Effector CD8-positive, alpha-beta T cell (primary cell): Measurements from ENCODE around the gene GRID1.

ENCODE experiments used
- DNase-seq: peaks from one replicate; lab custom pipeline; 2025; lab: John Stamatoyannopoulos, UW

The GRID1 gene

GRCh38 chr10:86062647-86063145 is 303.9 kb downstream of the GRID1 start:
- DNase-seq = no peak

GRCh38 chr10:86062198-86062550 is 304.4 kb downstream of the GRID1 start:
- no peak for DNase-seq

DNA sequence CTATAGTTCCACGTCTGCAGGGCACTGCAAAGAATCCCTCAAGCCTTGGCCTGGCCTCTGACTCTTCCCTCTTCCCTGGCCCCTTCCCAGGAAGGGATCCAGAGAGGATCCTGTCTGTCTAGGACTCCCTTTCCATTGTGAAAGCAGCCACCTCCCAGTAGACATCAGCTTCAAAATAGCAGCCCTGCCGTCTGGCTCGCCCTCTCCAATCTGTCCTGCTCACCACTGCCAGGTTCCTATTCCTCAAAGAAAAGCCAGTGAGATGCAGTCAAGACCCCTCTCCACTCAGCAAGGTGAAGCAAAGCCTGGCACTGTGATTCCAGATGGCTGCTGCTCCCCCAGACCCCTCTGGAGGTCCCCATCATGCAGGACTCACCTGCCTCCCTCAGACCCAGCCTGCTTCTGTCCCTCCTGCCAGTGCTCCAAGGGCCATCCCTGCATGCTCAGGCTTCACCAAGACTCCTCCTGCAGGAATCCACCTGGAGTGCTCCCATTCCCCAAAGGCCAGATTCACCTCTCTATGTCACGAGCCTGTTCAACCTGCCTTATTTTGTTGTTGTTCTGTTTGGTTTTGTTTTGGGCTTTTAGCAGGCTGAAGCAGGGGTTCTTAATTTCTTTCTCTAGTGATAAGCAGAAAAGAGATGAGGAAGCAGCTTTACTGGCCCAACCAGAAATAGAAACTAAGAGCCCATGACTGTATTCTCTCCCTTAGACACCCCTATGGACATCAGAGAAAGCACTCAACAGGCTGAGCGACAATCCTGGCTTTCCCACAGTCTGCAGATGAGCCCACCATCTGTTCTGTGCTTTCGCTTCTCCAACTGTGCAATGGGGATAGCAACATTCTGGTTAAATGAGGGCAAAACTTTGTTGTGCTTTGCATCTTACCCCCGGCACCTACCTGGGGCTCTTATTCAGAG is 305.1 kb downstream of the GRID1 start:
- DNase-seq = no peak

GRCh38 chr10:86060386-86061277 is 306.0 kb downstream of the GRID1 start:
- DNase-seq = no peak

DNA sequence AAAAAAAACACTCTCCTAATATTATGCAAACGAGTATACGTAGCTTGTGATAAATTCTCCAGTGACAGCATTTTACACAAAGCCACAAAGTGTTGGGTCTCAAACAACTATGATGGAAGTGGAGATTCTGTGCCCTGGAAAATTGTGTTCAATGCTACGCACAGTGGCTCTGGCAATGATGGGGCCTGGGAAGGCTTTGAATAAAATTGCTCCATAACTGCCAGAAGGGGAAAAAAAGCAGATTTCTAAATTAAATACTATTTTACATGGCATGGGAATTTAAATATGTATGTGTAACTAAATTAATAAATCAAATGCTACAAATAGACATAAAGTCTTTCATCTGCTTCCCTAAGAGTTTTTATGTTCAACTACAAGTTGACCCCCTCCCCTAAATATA is 306.7 kb downstream of the GRID1 start:
- DNase-seq = no peak

DNA sequence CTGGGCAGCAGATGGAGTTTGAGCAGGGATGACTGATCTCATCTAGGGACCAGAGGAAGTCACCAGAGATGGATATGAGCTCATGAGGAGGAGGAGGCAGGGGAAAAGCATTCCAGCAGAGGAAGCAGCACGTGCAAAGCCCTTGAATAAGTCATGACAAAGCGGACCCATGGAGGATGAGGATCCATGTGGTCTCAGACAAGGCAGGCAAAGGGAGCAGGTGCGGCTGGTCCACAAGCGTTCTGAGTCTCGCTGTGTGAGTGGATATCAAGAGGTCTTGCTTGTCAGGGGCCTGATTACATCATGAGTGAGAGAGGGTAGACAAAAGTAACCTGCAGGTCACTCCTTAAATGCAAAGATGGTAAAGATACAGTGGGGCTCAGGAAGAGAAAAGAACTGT is 307.6 kb downstream of the GRID1 start:
- no peak for DNase-seq

GRCh38 chr10:86057708-86058107 is 308.9 kb downstream of the GRID1 start:
- DNase-seq = no peak

- no peak for DNase-seq
Measured at GRCh38 chr10:86056672-86057071, 309.9 kb downstream of the GRID1 start.

GRCh38 chr10:86055928-86056327 is 310.7 kb downstream of the GRID1 start:
- DNase-seq = no peak

- DNase-seq = no peak
Measured at GRCh38 chr10:86053675-86054074, 312.9 kb downstream of the GRID1 start.

GRCh38 chr10:86051586-86051985 is 315.0 kb downstream of the GRID1 start:
- no peak for DNase-seq

DNA sequence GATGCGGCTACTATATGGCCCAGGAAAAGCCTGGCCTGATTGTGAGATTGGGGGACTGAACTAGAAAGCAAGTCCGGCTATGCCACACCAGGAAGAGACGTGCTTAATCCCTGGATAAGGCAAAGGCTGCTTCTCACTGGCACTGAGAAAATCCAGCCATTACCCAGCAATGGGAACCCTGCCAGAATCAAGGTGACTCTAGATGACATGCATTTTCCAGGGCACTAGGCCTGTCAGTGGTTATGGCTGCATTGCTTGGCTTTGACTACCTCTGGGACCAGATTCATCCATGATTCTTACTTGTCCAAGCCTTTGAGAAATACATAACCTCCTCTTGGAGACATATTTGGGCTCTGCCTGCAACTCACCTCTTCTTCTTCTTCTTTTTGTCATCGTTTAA is 317.2 kb downstream of the GRID1 start:
- no peak for DNase-seq

DNA sequence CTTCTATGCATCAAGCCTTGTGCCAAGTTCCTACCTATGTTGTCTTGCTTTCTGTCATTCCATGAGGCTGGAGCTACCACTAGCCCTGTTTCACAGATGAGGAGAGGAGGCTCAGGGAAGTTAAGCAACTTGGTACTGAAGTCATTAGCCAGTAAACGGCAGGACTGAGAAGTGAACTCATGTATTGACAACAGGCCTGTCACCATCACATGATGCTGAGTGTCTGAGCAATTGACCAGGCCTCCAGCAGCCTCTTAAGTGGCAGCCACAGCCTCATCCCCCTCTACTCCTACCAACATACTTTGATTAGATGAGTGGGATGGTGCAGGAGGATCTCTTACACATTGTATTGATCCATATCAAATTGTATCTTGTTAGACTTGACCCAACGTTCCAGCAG is 317.6 kb downstream of the GRID1 start:
- no peak for DNase-seq

DNA sequence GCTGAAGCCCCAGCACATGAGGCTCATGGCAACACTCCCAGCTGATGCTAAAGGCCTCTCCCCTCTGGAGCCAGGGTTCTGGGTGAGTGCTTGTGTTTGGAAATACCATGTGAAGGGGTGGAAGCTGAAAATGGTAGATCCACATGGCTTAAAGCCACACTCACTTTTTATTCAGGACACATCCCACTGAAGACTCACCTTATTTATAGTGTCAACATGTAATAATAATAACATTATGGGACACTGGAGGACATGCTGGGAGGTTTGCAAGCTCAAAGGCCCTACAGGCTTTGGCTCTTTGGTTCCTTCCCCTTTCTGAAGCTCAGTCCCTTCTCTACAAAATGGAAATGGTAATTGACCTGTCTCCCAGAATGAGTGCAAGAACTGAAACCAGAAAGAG is 318.0 kb downstream of the GRID1 start:
- DNase-seq = no peak

DNA sequence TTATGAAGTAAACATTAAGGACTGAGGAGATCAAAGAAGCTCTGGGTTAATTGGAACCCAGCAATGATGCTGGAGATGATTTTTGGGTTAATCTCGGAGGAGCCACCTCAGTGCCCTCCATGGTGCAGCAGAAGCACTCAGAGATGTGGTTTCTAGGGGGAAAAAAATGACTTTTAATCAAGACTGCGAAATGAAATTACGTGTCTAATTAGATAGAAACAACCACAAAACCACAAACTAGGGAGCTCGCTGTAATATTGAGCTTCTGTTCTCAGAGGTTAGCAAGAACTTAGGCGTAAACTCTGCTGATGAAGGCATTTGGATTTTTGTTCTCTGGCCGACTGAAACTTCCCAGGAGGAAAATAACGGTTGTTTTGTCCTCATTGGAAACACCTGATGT is 319.0 kb downstream of the GRID1 start:
- DNase-seq = no peak

GRCh38 chr10:86046845-86047460 is 319.6 kb downstream of the GRID1 start:
- no peak for DNase-seq

- no peak for DNase-seq
Measured at GRCh38 chr10:86045896-86046295, 320.7 kb downstream of the GRID1 start.

DNA sequence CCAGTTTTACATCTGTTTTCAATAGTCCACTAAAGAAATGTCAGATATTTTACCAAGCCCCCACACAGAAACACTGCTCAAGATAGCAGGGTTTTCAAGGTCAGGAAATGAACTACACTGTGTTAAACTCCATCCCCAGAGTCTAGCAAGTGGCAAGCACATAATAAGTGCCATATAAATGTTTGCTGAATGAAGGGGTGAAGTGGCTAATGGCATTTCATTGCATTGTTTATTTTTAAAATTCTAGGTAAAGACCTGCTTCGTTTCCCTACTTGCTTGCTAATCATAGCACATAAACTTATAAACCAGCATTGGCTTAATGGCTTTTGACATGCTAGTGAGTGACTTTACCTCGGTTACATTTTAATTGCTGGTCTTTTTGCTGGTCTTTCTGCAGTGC is 322.6 kb downstream of the GRID1 start:
- DNase-seq = no peak

DNA sequence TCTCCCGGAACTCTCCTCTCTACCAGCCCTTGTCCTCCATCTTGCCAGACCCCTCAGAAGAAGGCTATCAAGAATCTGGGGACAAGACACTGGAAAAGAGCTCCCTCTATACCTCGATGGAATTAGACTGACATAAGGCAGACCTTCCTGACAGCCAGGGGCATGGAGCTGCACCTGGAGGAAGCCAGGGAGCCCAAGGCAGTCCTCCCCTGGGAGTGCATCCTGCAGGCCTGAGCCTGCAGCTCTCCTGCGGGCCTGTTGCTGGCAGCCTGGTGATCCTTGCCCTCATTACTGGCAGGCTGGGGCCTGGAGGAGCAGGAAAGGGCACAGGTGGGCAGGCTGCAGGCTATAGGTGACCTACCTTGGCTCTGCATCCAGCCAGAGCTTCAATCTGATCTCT is 323.4 kb downstream of the GRID1 start:
- no peak for DNase-seq

- no peak for DNase-seq
Measured at GRCh38 chr10:86042161-86042560, 324.4 kb downstream of the GRID1 start.

DNA sequence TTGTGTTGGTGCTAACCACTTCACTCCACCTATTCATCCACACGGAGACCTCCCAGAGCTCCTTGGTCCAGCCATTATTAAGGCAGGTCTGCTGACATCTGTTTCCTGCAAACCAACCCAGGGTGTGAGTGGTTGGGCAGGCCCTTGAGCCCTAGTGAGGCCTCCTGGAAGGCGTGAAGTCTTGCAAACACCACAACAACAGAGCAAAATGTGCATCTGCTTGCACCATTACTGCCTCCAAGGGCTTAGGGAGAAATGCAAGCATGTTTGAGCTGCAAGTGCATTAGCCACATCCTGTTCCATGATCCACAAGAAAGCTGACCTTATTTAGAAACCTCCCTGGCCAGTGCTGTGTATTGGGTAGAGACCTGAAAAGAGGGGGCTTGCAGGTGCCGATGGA is 325.5 kb downstream of the GRID1 start:
- no peak for DNase-seq

- DNase-seq = no peak
Measured at GRCh38 chr10:86038371-86038770, 328.2 kb downstream of the GRID1 start.
